Stomach smooth muscle (tissue), 2 donors: ENCODE data around the gene INPP5B.

Source experiments
- H3K27ac ChIP-seq: one replicate; pipeline ENCODE4 v1.7.0; 2013; ENCODE audit warnings: mild to moderate bottlenecking, low read length, inconsistent platforms
- H3K27me3 ChIP-seq, 2 donors: one replicate each; pipeline ENCODE4 v1.7.0; 2013; ENCODE audit warnings: low read length in 2 of 2; ENCODE audit not compliant: insufficient read depth in 2 of 2, control insufficient read depth in 1 of 2
- H3K36me3 ChIP-seq, 2 donors: one replicate each; pipeline ENCODE4 v1.7.0; 2013; ENCODE audit warnings: low read length in 2 of 2; ENCODE audit not compliant: control insufficient read depth in 2 of 2, insufficient read depth in 2 of 2
- H3K4me1 ChIP-seq: one replicate; pipeline ENCODE4 v1.7.0; 2013; ENCODE audit warnings: low read length; ENCODE audit not compliant: control insufficient read depth, insufficient read depth
- H3K4me3 ChIP-seq, 2 donors: one replicate each; pipeline ENCODE4 v1.7.0; 2013; ENCODE audit warnings: low read length in 2 of 2
- H3K9ac ChIP-seq, 2 donors: one replicate each; pipeline ENCODE4 v1.7.0; 2013; ENCODE audit warnings: low read length in 2 of 2, mild to moderate bottlenecking in 1 of 2
- H3K9me3 ChIP-seq, 2 donors: one replicate each; pipeline ENCODE4 v1.7.0; 2013; ENCODE audit warnings: low read length in 2 of 2; ENCODE audit not compliant: control insufficient read depth in 2 of 2
- donor health status: healthy.
- donor health status: Pancreatic carcinoma.

INPP5B gene

DNA sequence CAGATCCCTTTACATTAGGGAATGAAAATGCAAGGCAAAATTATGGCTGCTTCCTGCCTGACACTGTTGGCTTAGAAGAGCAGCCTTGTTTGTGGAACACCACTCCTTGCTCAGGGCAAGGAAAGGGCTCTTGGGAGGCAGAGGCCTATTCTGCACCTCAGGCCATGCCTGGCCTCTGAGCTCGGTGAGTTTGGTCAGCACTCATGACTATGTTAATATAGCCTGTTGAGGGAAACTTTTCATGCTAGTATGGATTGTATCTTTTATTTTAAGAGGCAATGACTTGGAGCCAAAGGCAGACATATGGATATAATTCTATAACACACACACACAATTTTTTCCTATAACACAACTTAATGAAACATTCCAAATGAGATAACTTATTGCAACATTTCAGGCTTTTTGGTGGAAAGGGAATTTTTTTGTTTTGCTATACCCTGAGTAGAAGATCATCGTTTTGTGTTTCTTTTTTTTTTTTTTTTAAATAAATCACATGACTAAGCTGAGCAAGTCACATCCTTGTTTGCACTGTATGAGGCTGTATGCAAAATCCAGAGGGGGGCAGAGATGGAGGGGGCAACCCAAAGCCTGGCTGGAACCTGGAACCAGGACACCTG lies 133.2 kb downstream of the INPP5B start:
- Histone ChIP-seq H3K4me3 (no peak overlapping the region), H3K27me3 (no peaks in the 10 kb centered on the region), H3K9me3 (no peaks in the 10 kb centered on the region), H3K27ac (no peak overlapping the region), H3K9ac (no peak overlapping the region), H3K36me3 (peaks cover 17 to 20% of the 10 kb centered on the region in 2 donors), H3K4me1 (peaks cover 17% of the 10 kb centered on the region)

DNA sequence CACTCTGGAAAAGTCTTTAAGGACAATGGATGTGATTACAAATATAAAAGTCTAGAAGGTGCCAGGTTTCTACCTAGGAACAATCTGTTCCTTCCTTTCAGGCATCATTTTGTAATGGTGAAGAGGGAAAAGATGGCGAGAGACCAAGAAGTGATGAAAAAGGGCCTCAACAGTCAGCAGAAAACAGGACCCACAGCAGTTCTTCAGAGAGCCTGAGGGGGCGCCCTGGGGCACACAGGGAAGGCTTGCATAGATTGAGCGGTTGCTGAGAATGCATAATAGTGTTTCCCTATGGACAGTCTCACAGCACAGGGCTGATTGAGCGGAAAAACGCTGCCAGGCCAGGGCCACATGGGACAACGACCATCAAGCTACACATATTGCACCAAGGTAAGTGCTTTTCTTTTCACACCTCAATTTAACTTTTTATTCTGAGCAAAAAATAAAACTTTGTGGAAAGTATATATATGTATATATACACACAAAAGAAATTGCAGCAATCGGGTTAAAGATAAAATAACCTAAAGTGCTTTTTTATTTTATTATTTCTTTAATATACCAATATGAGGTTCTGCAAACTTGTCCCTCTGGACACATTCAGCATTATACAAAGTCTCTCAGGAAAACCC lies 135.7 kb downstream of the INPP5B start:
- no peak overlapping the region for H3K27ac ChIP-seq
- H3K4me3 ChIP-seq: no peak overlapping the region

More for the DNA sequence above, 135.7 kb downstream of the INPP5B start:
- H3K27me3 ChIP-seq: no peaks in the 10 kb centered on the region
- H3K4me1 ChIP-seq: peaks cover 23% of the 10 kb centered on the region
- H3K9me3 ChIP-seq: no peaks in the 10 kb centered on the region
- H3K9ac ChIP-seq: peak overlapping the region in 1 of 2 donors; percentile 21
- peaks cover 17 to 20% of the 10 kb centered on the region in 2 donors for H3K36me3 ChIP-seq
